ENCODE measurements around the gene SDSL.

DNA sequence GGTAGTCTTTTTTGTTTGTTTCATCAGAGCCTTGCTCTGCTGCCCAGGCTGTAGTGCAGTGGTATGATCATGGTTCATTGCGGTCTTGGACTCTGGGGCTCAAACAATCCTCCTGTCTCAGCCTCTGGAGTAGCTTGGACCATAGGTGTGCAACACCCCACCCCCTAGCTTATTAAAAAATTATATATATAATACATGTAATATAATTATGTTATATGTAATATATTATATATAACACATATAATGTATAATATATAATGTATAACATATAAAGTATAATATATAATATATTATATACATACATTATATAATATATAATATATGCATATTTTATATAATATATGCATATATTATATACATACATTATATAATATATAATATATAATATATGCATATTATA lies 27.7 kb downstream of the SDSL start:
- TF ChIP-seq, protein P1, sequence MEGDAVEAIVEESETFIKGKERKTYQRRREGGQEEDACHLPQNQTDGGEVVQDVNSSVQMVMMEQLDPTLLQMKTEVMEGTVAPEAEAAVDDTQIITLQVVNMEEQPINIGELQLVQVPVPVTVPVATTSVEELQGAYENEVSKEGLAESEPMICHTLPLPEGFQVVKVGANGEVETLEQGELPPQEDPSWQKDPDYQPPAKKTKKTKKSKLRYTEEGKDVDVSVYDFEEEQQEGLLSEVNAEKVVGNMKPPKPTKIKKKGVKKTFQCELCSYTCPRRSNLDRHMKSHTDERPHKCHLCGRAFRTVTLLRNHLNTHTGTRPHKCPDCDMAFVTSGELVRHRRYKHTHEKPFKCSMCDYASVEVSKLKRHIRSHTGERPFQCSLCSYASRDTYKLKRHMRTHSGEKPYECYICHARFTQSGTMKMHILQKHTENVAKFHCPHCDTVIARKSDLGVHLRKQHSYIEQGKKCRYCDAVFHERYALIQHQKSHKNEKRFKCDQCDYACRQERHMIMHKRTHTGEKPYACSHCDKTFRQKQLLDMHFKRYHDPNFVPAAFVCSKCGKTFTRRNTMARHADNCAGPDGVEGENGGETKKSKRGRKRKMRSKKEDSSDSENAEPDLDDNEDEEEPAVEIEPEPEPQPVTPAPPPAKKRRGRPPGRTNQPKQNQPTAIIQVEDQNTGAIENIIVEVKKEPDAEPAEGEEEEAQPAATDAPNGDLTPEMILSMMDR (IDR thresholded peaks at IDR 0.05; ENCODE audit: low read depth, low read length, poor library complexity, severe bottlenecking): no peak
- TF ChIP-seq EZH2phosphoT487 (IDR thresholded peaks at IDR 0.05; ENCODE audit: borderline replicate concordance, low read length): no peak
